Activated T-cell treated with anti-CD3 and anti-CD28 coated beads, Interleukin-2, amount 50 U/mL, for 4 hours (primary cell): ENCODE measurements around the gene TENM4. TPM values are rescaled to one million over a fixed set of nuclear protein-coding genes. Genes with fewer than 3 reads are reported as not detected.

ENCODE experiments used
- ATAC-seq, 2 donors: fragments of 200-7000 bp; cut with Tn5 transposase; one replicate each; pipeline ENCODE4 v1.10.0; 2021
- DNase-seq: peaks from one replicate; pipeline ENCODE4 v3.0.0-alpha.2; 2020
- H3K27me3 Mint-ChIP-seq: one replicate; pipeline ENCODE4 v1.8.0; 2021; ENCODE audit warnings: low read depth, mixed read lengths
- H3K36me3 Mint-ChIP-seq: one replicate; pipeline ENCODE4 v1.8.0; 2022; ENCODE audit warnings: mixed read lengths; ENCODE audit not compliant: insufficient read depth
- H3K4me1 Mint-ChIP-seq: one replicate; pipeline ENCODE4 v1.8.0; 2021; ENCODE audit warnings: low read depth, mixed read lengths
- H3K4me3 Mint-ChIP-seq: one replicate; pipeline ENCODE4 v1.8.0; 2021; ENCODE audit warnings: mild to moderate bottlenecking, moderate library complexity, mixed read lengths
- H3K9me3 Mint-ChIP-seq: one replicate; pipeline ENCODE4 v1.8.0; 2021; ENCODE audit warnings: mixed read lengths
- total RNA-seq, 3 donors: library from RNA; stranded (reverse); gene quantifications; one replicate each; pipeline ENCODE4 v1.2.1, GENCODE V29; 2021

TENM4 gene
- total RNA-seq, 3 donors from 2014 or later: 0.10 to 0.30 TPM; not detected in 1

DNA sequence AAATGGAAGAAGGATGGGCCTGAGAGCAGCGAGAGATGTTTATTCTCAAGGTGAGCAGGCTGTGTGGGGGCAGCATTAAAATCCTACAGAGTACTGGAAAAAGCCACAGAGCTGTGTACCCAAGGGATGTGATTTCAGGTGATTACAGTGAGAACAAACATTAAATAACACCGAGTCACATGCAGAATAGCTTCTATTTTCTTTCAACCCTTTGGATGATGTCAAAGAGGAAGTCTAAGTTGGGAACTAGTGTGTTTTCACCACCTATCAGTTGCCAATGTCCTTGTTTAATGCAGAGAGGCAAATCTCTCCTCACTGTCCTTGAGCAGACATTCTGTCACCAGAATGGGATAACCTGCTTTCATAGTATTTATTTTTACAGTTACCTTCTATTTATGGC lies 486.6 kb downstream of the TENM4 start:
- H3K9me3 Mint-ChIP-seq: no peaks in the 10 kb centered on the region
- H3K36me3 Mint-ChIP-seq: no peaks in the 10 kb centered on the region
- ATAC-seq (no peak), DNase-seq (no peak)
- peaks cover 19% of the 10 kb centered on the region for H3K27me3 Mint-ChIP-seq
- no peak overlapping the region for H3K4me3 Mint-ChIP-seq
- H3K4me1 Mint-ChIP-seq: no peaks in the 10 kb centered on the region

DNA sequence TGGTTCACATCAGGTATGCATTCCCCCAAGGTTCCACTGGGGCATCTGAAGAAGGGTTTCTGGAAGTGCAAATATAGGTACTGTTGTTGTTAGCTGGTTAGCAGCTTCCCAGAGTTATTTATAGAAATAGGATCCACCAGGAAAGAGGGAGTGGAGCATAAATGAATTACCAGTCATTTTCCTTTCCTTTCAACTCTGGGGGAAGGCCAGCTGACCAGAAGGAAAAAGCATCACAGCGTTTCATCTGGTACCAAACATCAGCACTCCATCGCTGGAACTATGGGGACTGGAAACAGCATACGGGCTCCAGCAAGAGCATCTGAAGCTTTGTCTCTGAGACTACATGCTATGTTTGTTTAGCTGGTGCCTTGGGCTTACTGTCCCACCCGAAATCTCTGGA lies 487.9 kb downstream of the TENM4 start:
- ATAC-seq: no peak
- H3K9me3 Mint-ChIP-seq: no peaks in the 10 kb centered on the region
- no peak for DNase-seq
- H3K36me3 Mint-ChIP-seq: no peaks in the 10 kb centered on the region
- H3K4me3 Mint-ChIP-seq: no peak overlapping the region
- peaks cover 21% of the 10 kb centered on the region for H3K27me3 Mint-ChIP-seq
- H3K4me1 Mint-ChIP-seq: no peaks in the 10 kb centered on the region

GRCh38 chr11:78952175-78952574 lies 488.7 kb downstream of the TENM4 start:
- no peak for ATAC-seq
- no peaks in the 10 kb centered on the region for H3K36me3 Mint-ChIP-seq
- no peak overlapping the region for H3K4me3 Mint-ChIP-seq
- H3K4me1 Mint-ChIP-seq: no peaks in the 10 kb centered on the region
- no peaks in the 10 kb centered on the region for H3K9me3 Mint-ChIP-seq
- DNase-seq: no peak
- peaks cover 21% of the 10 kb centered on the region for H3K27me3 Mint-ChIP-seq

DNA sequence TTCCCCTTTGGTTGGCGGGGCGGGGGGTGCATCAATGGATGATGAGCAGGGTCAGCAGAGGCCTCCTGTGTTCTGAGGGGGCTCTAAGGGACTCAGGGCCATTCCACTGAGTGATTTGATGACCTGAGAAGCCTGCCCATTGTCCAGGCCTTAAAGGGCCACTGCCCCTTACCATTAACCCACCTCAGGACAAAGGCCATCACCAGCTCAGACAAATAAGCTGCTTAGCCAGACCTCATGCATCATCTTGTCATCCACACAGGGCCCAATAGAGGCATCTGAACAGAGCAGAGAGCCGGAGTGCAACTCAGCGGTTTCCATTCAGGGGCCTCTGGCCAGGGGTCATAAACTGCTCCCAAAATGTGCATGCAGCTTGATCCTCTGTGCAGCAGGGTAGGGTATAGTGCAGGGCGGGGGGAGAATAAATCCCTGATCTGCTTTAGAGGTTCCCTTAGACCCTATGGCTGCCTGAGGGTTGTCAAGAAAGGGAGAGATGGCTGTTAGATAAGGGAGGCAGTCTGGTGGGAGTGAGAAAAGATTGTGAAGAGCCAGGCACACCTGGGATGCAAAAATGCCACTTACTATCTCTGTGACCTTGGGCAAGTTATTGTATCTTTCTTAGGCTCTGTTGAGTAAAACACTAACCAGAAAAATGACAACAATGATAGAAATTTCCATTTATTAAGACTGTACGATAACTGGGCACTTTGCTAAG lies 490.7 kb downstream of the TENM4 start:
- peaks cover 13% of the 10 kb centered on the region for H3K27me3 Mint-ChIP-seq
- DNase-seq: no peak
- H3K4me3 Mint-ChIP-seq: no peak overlapping the region
- no peaks in the 10 kb centered on the region for H3K36me3 Mint-ChIP-seq
- no peaks in the 10 kb centered on the region for H3K9me3 Mint-ChIP-seq
- ATAC-seq: no peak
- H3K4me1 Mint-ChIP-seq: no peaks in the 10 kb centered on the region

GRCh38 chr11:78946945-78947902 lies 493.6 kb downstream of the TENM4 start:
- peaks cover 13% of the 10 kb centered on the region for H3K27me3 Mint-ChIP-seq
- no peaks in the 10 kb centered on the region for H3K36me3 Mint-ChIP-seq

GRCh38 chr11:78943841-78944240 lies 497.0 kb downstream of the TENM4 start:
- Mint-ChIP-seq H3K4me3 (no peak overlapping the region), H3K27me3 (peaks cover 10% of the 10 kb centered on the region), H3K4me1 (no peaks in the 10 kb centered on the region), H3K9me3 (no peaks in the 10 kb centered on the region), H3K36me3 (no peaks in the 10 kb centered on the region)
- DNase-seq: no peak
- ATAC-seq: no peak

More at GRCh38 chr11:78946945-78947902, 493.6 kb downstream of the TENM4 start:
- H3K9me3 Mint-ChIP-seq: no peaks in the 10 kb centered on the region
- no peaks in the 10 kb centered on the region for H3K4me1 Mint-ChIP-seq
- DNase-seq (no peak), ATAC-seq (no peak)
- H3K4me3 Mint-ChIP-seq: no peak overlapping the region

DNA sequence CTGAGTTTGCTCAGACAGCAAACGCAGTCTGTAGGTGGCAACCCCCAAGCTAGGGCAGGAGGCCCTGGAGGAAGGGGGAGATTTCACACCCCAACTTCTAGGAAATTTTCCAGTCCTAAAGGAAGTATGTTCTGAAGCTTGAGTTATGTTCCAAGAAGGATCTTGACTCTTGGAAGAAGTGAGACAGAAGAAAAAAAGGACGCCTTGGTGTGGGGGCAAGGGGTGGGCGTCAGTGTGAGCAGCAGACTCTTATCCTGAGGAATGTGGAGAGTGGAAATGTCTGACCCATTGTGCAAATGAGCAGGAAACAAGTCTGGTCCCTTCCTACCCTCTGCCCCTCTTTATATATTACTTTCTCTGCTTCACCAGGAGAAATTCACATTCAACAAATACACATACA lies 497.7 kb downstream of the TENM4 start:
- Mint-ChIP-seq H3K36me3 (no peaks in the 10 kb centered on the region), H3K4me1 (no peaks in the 10 kb centered on the region), H3K4me3 (no peak overlapping the region), H3K27me3 (peaks cover 10% of the 10 kb centered on the region), H3K9me3 (no peaks in the 10 kb centered on the region)
- DNase-seq (no peak), ATAC-seq (no peak)

- H3K4me3 Mint-ChIP-seq: no peak overlapping the region
- H3K27me3 Mint-ChIP-seq: peaks cover 15% of the 10 kb centered on the region
- no peaks in the 10 kb centered on the region for H3K4me1 Mint-ChIP-seq
- ATAC-seq (no peak), DNase-seq (no peak)
- no peaks in the 10 kb centered on the region for H3K9me3 Mint-ChIP-seq
- no peaks in the 10 kb centered on the region for H3K36me3 Mint-ChIP-seq
Measured at GRCh38 chr11:78941226-78941851, 499.5 kb downstream of the TENM4 start.

GRCh38 chr11:78940500-78941225 lies 500.2 kb downstream of the TENM4 start:
- Mint-ChIP-seq H3K36me3 (no peaks in the 10 kb centered on the region), H3K9me3 (no peaks in the 10 kb centered on the region), H3K4me3 (no peak overlapping the region), H3K27me3 (peaks cover 15% of the 10 kb centered on the region), H3K4me1 (no peaks in the 10 kb centered on the region)
- no peak for DNase-seq
- ATAC-seq: no peak

DNA sequence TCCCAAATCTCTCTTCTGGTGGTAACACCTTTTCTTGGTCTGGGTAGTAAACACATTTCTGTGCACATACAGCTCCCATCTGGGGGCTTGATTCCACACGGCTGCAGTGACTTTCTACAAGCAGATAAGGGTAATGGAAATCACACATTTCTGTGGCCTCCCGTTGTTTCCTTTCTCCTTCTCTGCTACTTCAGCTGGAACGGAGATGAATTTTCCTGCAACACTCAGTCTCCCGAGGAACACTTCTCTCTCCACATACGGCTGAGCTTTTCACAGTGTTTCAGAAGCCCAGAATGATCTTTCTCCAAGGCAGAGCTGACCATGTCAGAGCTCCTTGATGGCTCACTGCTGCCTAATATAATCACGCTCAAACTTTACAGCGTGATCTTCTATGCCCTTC lies 501.9 kb downstream of the TENM4 start:
- H3K36me3 Mint-ChIP-seq: no peaks in the 10 kb centered on the region
- no peak overlapping the region for H3K4me3 Mint-ChIP-seq
- DNase-seq (no peak), ATAC-seq (no peak)
- H3K27me3 Mint-ChIP-seq: peaks cover 15% of the 10 kb centered on the region
- no peaks in the 10 kb centered on the region for H3K4me1 Mint-ChIP-seq
- no peaks in the 10 kb centered on the region for H3K9me3 Mint-ChIP-seq

GRCh38 chr11:78938036-78938435 lies 502.8 kb downstream of the TENM4 start:
- H3K36me3 Mint-ChIP-seq: no peaks in the 10 kb centered on the region
- H3K4me1 Mint-ChIP-seq: no peaks in the 10 kb centered on the region
- ATAC-seq (no peak), DNase-seq (no peak)
- peaks cover 15% of the 10 kb centered on the region for H3K27me3 Mint-ChIP-seq
- H3K9me3 Mint-ChIP-seq: no peaks in the 10 kb centered on the region
- H3K4me3 Mint-ChIP-seq: no peak overlapping the region

DNA sequence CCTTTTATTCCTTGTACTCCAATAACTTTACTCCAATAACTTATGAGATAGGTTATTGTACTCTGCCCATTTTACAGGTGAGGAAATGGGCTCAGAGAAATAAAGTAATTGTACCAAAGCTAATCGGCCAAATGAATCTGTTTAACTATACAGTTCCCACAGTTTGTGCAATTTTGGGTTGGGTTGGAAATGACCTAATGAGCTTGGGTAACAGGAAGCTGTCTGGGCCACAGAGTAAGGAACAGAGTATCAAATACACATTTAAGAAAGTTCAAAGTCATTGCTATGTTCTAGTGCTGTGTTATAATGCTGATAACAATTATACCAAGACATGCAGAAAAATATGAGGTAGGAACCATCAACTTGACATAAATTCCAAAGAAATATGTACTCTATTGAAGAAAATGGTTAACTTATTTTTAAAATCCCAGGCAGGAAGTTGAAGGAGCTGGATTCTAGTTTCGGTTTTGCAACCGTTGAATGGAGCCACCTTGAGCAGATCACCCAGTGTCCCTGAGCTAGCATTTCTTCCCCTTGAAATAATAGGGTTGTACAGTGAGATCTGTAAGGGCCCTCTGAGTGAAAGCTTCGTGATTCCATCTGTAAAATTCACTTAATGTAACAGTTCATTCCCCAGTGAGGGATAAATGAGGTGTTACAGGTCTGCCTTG lies 505.3 kb downstream of the TENM4 start:
- no peaks in the 10 kb centered on the region for H3K36me3 Mint-ChIP-seq
- ATAC-seq (no peak), DNase-seq (no peak)
- H3K9me3 Mint-ChIP-seq: no peaks in the 10 kb centered on the region
- no peak overlapping the region for H3K4me3 Mint-ChIP-seq
- H3K4me1 Mint-ChIP-seq: no peaks in the 10 kb centered on the region
- peaks cover 12% of the 10 kb centered on the region for H3K27me3 Mint-ChIP-seq

- H3K9me3 Mint-ChIP-seq: no peaks in the 10 kb centered on the region
- no peak for DNase-seq
- no peak overlapping the region for H3K4me3 Mint-ChIP-seq
- H3K4me1 Mint-ChIP-seq: no peaks in the 10 kb centered on the region
- ATAC-seq: no peak
- peaks cover 9% of the 10 kb centered on the region for H3K27me3 Mint-ChIP-seq
- H3K36me3 Mint-ChIP-seq: no peaks in the 10 kb centered on the region
Measured at GRCh38 chr11:78933350-78933749, 507.5 kb downstream of the TENM4 start.
